Omental fat pad (tissue), 4 donors: Measurements from ENCODE around the gene GRHL1. TPM values are rescaled to one million over a fixed set of nuclear protein-coding genes. Genes with fewer than 3 reads are reported as not detected.

Experiments used
- ATAC-seq: fragments of 150-250 bp; one replicate; pipeline ENCODE4 v1.9.1; 2016; ENCODE audit warnings: mild to moderate bottlenecking, moderate library complexity; ENCODE audit not compliant: low FRiP score
- DNase-seq: peaks from one replicate; pipeline ENCODE4 v3.0.0-alpha.2; 2019; ENCODE audit warnings: low spot score
- CTCF ChIP-seq, 3 donors: fragments of 450-650 bp; IDR thresholded peaks; one replicate each; pipeline ENCODE4 v1.5.1; 2016 to 2017; ENCODE audit warnings: antibody characterized with exemption in 3 of 3, mild to moderate bottlenecking in 3 of 3, moderate library complexity in 2 of 3
- total RNA-seq, 4 donors: library from RNA; depleted of rRNA; stranded (reverse); fragments of >200 nt; gene quantifications; one replicate each; pipeline ENCODE4 v1.1.0, GENCODE V29; 2016

The GRHL1 gene
- total RNA-seq, 4 donors from 2014 or later = 0.95 to 15.1 (median 5.1) TPM

GRCh38 chr2:9965119-9965822 lies 13.8 kb downstream of the GRHL1 start:
- no peak for TF ChIP-seq CTCF (IDR thresholded peaks at IDR 0.05)
- no peak for ATAC-seq

GRCh38 chr2:9966491-9967022 lies 15.1 kb downstream of the GRHL1 start:
- DNase-seq = no peak
- TF ChIP-seq CTCF (IDR thresholded peaks at IDR 0.05) = no peak
- ATAC-seq = no peak

More at GRCh38 chr2:9965119-9965822, 13.8 kb downstream of the GRHL1 start:
- DNase-seq = no peak

GRCh38 chr2:9967053-9967775 lies 15.7 kb downstream of the GRHL1 start:
- DNase-seq (no peak), ATAC-seq (no peak)
- no peak for TF ChIP-seq CTCF (IDR thresholded peaks at IDR 0.05)

GRCh38 chr2:9968553-9969497 lies 17.3 kb downstream of the GRHL1 start:
- TF ChIP-seq CTCF (IDR thresholded peaks at IDR 0.05) = no peak
- DNase-seq = no peak
- ATAC-seq = no peak

- no peak for TF ChIP-seq CTCF (IDR thresholded peaks at IDR 0.05)
- no peak for ATAC-seq
Measured at GRCh38 chr2:9970200-9971044, 18.9 kb downstream of the GRHL1 start.

More at GRCh38 chr2:9970200-9971044, 18.9 kb downstream of the GRHL1 start:
- DNase-seq = no peak
